OCI-M1 (cell line): Measurements from ENCODE around the gene PAXX.
"Not testable (repeated sequence)": the region's sequence is repeated elsewhere in the genome, so short reads cannot be mapped to it uniquely, and the experiment has no call there.

Experiments
- DNase-seq: peaks from one replicate; lab custom pipeline; 2025; lab: John Stamatoyannopoulos, UW

Gene PAXX

DNA sequence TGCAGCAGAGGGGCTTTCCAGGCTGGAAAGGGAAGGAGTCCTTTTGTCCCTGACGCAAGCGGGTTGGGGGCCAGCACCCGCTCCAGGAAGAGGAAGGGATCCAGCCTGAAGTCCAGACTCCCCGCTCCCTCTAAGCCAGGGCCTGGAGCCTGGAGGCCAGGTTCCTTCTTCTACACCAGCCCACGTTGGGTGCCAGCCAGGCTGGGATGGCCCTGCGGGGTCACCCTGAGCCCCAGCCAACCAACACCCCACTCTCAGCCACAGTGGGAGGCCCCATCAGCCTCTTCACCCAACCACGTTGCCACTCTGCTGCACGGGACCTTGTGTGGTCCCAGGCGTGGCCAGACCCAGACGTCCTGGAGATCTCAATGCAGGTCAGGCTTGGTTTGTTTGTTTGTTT lies 40.6 kb downstream of the PAXX start:
- no peak for DNase-seq

GRCh38 chr9:137033481-137033880 lies 41.3 kb downstream of the PAXX start:
- not testable (repeated sequence) for DNase-seq

GRCh38 chr9:137034039-137034708 lies 42.0 kb downstream of the PAXX start:
- no peak for DNase-seq

DNA sequence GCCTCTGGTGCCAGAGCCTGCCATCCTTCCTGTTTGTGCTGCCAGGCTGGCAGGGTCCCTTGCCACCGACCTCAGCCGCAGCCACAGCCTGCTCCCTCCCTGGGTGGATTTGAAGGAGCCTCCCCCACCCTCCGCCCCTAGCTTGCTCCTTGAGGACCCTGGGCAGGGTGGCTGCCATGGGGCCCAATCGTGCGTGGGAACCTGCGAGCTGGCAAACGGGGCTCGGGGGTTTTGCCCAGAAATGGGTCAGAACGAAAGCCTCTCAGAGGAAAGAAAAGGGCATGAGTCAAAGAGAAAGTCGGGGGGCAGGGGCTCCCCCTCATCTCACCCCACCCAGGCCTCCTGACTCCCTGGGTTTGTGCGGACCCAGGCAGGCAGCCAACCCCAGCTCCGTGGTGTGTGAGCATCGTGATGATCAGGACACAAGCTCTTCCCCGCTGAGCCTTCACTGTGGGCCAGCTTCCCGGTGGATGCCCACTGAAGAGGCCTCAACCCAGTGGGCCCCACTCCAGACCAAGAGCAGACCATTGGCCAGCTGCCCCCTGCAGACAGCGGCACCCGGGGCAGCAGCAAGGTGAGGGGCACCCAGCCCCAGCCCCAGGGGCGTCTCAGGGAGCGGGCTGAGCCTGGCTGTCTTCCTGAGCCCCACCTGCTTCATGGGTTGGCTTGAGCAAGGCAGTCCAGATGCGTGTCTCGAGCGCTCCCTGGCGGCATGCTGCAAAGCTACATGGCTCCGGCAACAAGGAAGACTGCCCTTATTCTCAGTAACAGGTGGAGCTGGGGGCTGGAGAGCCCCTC lies 42.7 kb downstream of the PAXX start:
- DNase-seq, result peak; percentile 88

GRCh38 chr9:137035507-137035834 lies 43.2 kb downstream of the PAXX start:
- no peak for DNase-seq

- DNase-seq, result no peak
Measured at GRCh38 chr9:137035937-137036336, 43.7 kb downstream of the PAXX start.

DNA sequence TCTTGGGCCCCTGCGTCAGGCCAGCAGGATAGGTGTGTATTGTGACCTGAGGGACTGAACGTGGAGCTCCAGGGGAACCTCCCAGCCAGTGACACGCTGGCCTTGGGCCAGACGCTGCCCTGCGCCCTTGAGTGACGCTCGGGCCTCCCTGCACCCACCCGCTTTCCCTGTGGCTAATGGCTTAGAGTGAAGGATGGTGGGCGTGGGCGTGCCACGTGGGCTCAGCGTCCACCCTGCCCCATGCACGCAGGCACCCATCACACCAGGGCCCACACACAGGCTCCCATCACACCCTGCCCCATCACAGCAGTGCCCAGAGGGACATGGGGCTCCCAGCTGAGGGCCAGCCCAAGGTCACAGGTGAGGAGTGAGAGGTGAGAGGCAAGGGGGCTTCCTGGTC lies 44.8 kb downstream of the PAXX start:
- DNase-seq, result no peak

DNA sequence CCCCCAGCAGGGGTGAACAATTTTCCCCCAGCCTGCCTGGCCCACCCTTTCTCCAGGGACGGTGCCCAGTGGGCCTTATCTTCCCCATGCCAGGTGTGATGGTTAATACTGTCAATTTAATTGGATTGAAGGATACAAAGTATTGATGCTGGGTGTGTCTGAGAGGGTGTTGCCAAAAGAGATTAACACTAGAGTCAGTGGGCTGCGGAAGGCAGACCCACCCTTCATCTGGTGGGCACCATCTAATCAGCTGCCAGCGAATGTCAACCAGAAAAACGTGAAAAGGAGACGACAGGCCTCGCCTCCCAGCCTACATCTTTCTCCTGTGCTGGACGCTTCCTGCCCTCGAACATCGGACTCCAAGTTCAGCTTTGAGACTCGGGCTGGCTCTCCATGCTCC lies 45.3 kb downstream of the PAXX start:
- DNase-seq, result no peak

DNA sequence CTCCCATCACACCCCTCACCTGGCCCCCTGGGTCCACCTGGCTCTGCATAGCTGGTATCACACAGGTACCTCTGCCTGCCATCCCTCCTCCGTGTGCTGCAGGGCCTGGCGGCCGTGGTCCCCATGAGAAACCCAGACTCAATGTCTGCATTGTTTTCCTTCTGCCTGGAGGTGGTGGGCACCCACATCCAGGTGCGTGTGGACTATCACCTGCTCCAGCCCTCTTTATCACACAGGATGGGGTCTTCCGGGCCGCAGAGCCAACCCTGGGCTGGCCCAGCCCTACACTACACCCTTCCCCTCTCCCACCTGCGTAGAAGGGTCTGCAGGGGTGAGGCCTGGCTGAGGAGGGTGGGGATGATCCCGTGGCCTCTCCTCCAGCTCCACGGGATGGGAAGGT lies 46.7 kb downstream of the PAXX start:
- no peak for DNase-seq

GRCh38 chr9:137039611-137040366 lies 47.6 kb downstream of the PAXX start:
- no peak for DNase-seq

DNA sequence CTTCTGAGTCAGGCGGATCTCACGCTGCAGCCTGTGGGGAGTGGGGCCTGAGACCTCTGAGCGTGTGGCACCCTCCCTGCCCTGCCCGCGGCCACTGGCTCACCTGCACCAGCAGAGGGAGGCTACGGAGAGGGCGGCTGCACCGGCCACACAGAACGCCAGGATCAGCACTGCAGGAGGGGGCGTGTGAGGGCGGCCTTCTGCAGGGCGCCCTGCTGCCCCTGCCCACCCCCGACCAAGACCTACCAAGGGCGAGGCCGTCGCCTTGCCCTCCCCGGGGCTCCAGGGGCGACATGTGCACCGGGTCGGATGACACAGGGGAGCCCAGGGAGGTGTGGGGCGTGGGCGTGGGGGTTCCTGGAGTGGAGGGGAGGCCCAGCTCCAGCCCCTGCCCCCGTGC lies 48.3 kb downstream of the PAXX start:
- DNase-seq, result no peak

GRCh38 chr9:137041124-137041523 lies 48.9 kb downstream of the PAXX start:
- DNase-seq, result no peak

GRCh38 chr9:137042751-137043727 lies 50.8 kb downstream of the PAXX start:
- no peak for DNase-seq
